Upper lobe of right lung (tissue), 1 donor: ENCODE data around the gene PXYLP1. TPM values are rescaled to one million over a fixed set of nuclear protein-coding genes. Genes with fewer than 3 reads are reported as not detected.
A peak's percentile ranks its signal among the peaks of the same experiment; 100 is the strongest.
"Not testable (repeated sequence)": the region's sequence is repeated elsewhere in the genome, so short reads cannot be mapped to it uniquely, and the experiment has no call there.

Experiments used
- ATAC-seq: fragments of 200-7000 bp; cut with Tn5 transposase; one replicate; pipeline ENCODE4 v1.9.1; 2020; ENCODE audit warnings: mild to moderate bottlenecking, moderate library complexity
- DNase-seq: peaks from one replicate; pipeline ENCODE4 v3.0.0-alpha.2; 2020
- H3K27ac ChIP-seq: fragments of 200-600 bp; one replicate; pipeline ENCODE4 v1.8.0; 2022
- H3K27me3 ChIP-seq: fragments of 200-600 bp; one replicate; pipeline ENCODE4 v1.8.0; 2022; ENCODE audit warnings: mild to moderate bottlenecking
- H3K36me3 ChIP-seq: fragments of 200-600 bp; one replicate; pipeline ENCODE4 v1.8.0; 2022
- H3K4me1 ChIP-seq: fragments of 200-600 bp; one replicate; pipeline ENCODE4 v1.8.0; 2022
- H3K4me3 ChIP-seq: fragments of 200-600 bp; one replicate; pipeline ENCODE4 v1.8.0; 2022; ENCODE audit warnings: mild to moderate bottlenecking
- H3K9me3 ChIP-seq: fragments of 200-600 bp; one replicate; pipeline ENCODE4 v1.8.0; 2022
- CTCF ChIP-seq: fragments of 200-600 bp; IDR thresholded peaks from one replicate; pipeline ENCODE4 v1.8.0; 2022; ENCODE audit warnings: antibody characterized with exemption
- intact Hi-C: fragments of 100-400 bp; cut with DNase I; formaldehyde crosslinking; loops from one replicate; pipeline ENCODE4 v1.11.0; 2022
- total RNA-seq: library from RNA; stranded (reverse); fragmentation: NEBNext Ultra II Directional; extraction: Animal tissue kit (Norgen Biotek cat#: 25700); gene quantifications from one replicate; pipeline ENCODE4 v1.2.1, GENCODE V29; 2021
- donor health status: DM: no; HTN: yes; CAD: no; lungs with severe emphysema.

PXYLP1 gene
- total RNA-seq, 1 donor from 2014 or later: 13.6 TPM

GRCh38 chr3:141294301-141294700 is 62.7 kb downstream of the PXYLP1 start:
- TF ChIP-seq CTCF: no peak
- intact Hi-C loops: no loop called here
- DNase-seq (no peak), ATAC-seq (no peak)
- no peaks in the 10 kb centered on the region for H3K27me3 ChIP-seq
- peak overlapping the region; percentile 49 for H3K27ac ChIP-seq
- H3K4me1 ChIP-seq: peaks cover 12% of the 10 kb centered on the region
- peak overlapping the region; percentile 45 for H3K4me3 ChIP-seq
- no peaks in the 10 kb centered on the region for H3K9me3 ChIP-seq
- no peaks in the 10 kb centered on the region for H3K36me3 ChIP-seq

GRCh38 chr3:141294848-141295247 is 63.2 kb downstream of the PXYLP1 start:
- H3K36me3 ChIP-seq: no peaks in the 10 kb centered on the region
- no peak for TF ChIP-seq CTCF
- DNase-seq (no peak), ATAC-seq (peak; percentile 69)
- intact Hi-C loops: no loop called here
- no peaks in the 10 kb centered on the region for H3K9me3 ChIP-seq
- H3K4me1 ChIP-seq: peaks cover 12% of the 10 kb centered on the region
- peak overlapping the region; percentile 45 for H3K4me3 ChIP-seq
- H3K27me3 ChIP-seq: no peaks in the 10 kb centered on the region
- H3K27ac ChIP-seq: peak overlapping the region; percentile 49

- H3K4me1 ChIP-seq, H3K27ac ChIP-seq, H3K36me3 ChIP-seq, DNase-seq, H3K27me3 ChIP-seq, ATAC-seq, H3K4me3 ChIP-seq, intact Hi-C loops, H3K9me3 ChIP-seq: not testable (repeated sequence)
Measured at GRCh38 chr3:141300426-141300825, 68.8 kb downstream of the PXYLP1 start.

GRCh38 chr3:141302364-141303141 is 70.9 kb downstream of the PXYLP1 start:
- Histone ChIP-seq H3K36me3 (no peaks in the 10 kb centered on the region), H3K27ac (no peak overlapping the region), H3K9me3 (no peaks in the 10 kb centered on the region), H3K4me3 (no peak overlapping the region), H3K4me1 (no peaks in the 10 kb centered on the region), H3K27me3 (no peaks in the 10 kb centered on the region)
- TF ChIP-seq CTCF: no peak
- peak; percentile 54 for ATAC-seq
- intact Hi-C loops: no loop called here
- DNase-seq: no peak

- DNase-seq (no peak), ATAC-seq (peak; percentile 91)
- no peaks in the 10 kb centered on the region for H3K9me3 ChIP-seq
- H3K36me3 ChIP-seq: no peaks in the 10 kb centered on the region
- H3K27ac ChIP-seq: no peak overlapping the region
- intact Hi-C loops: no loop called here
- no peaks in the 10 kb centered on the region for H3K27me3 ChIP-seq
- TF ChIP-seq CTCF: peak; percentile 83
- H3K4me1 ChIP-seq: no peaks in the 10 kb centered on the region
- no peak overlapping the region for H3K4me3 ChIP-seq
Measured at GRCh38 chr3:141303481-141304223, 72.0 kb downstream of the PXYLP1 start.

- DNase-seq (no peak), ATAC-seq (no peak)
- H3K4me3 ChIP-seq: no peak overlapping the region
- no peaks in the 10 kb centered on the region for H3K36me3 ChIP-seq
- H3K9me3 ChIP-seq: no peaks in the 10 kb centered on the region
- no peaks in the 10 kb centered on the region for H3K27me3 ChIP-seq
- no peaks in the 10 kb centered on the region for H3K4me1 ChIP-seq
- H3K27ac ChIP-seq: no peak overlapping the region
- intact Hi-C loops: no loop called here
- TF ChIP-seq CTCF: no peak
Measured at GRCh38 chr3:141305436-141305835, 73.8 kb downstream of the PXYLP1 start.
